H1 (cell line): ENCODE results near the gene C19orf73.
A peak's percentile ranks its signal among the peaks of the same experiment; 100 is the strongest.

Experiments
- ASH2L ChIP-seq: fragments of 200-600, 300-600 bp; sonication (generic); IDR thresholded peaks from one replicate; pipeline ENCODE4 v1.7.1; 2017; ENCODE audit warnings: low read length
- GABPA ChIP-seq: IDR thresholded peaks from 2 replicates; pipeline ENCODE4 v1.6.1; 2011; ENCODE audit warnings: mild to moderate bottlenecking, low read length, moderate library complexity, borderline replicate concordance; ENCODE audit not compliant: insufficient read depth

- TF ChIP-seq GABPA (no peak), ASH2L (peak; percentile 42)
Measured at GRCh38 chr19:49119411-49120324, 725 bp upstream of the C19orf73 start, which contains the start of gene PPFIA3.
